Measurements from ENCODE around the gene RASSF1.
"Not testable (repeated sequence)": the region's sequence is repeated elsewhere in the genome, so short reads cannot be mapped to it uniquely, and the experiment has no call there.

Gene RASSF1

DNA sequence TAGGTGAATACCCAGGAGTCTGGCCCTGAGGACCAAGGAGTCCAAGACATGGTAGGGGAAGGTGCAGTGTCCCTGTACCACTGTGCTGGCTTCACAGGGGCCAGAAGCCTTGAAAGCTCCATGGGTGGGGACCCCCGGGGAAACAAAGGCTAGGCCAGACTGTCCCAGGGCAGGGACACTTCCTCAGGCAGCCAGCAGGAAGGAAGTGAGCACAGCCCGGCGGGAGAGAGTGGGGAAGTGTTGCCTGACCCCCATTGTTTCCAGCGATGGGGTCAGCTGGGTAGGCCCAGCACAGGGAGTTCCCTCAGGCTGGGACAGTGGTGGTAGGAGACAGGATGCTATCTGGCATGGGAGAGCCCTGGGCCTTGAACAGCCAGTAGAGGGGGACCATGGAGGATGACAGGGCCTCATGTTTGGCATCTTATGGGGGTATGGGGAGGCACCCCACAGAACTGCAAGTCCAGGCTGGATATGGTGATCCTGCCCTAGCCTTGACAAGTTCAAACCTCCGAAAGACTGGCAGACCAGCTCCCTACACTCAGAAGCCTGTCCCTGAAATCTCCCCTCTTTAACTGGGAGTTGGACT, 16.9 kb downstream of the RASSF1 start:
- DNase-seq (ENCODE audit: low read depth in 3 of 3) = no peak

DNA sequence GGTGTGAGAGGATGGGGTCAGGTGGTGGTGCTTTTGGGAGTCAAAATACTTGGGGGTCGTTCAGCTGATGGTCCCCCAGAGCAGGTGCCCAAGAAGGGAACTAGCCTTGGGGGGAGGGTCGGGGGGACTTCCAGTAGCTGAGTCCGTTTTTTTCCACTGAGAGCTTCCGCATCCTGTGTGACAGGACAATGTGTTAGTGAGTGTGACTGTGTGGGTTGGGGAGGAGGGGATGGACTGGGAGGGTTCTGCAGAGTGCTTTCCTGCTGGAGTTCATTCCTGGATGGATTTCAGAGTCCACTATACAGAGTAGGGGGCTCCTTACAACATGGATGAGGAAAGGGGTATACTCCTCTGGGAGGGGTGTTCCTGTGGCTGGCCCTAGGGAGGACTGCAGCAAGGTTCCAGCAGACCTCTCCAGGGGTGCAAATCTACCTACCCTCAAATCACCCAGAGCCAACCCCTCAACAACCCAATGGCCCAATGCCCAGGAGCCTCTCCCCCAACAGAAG, 17.5 kb downstream of the RASSF1 start:
- no peak for DNase-seq (ENCODE audit: low read depth in 3 of 3)

DNA sequence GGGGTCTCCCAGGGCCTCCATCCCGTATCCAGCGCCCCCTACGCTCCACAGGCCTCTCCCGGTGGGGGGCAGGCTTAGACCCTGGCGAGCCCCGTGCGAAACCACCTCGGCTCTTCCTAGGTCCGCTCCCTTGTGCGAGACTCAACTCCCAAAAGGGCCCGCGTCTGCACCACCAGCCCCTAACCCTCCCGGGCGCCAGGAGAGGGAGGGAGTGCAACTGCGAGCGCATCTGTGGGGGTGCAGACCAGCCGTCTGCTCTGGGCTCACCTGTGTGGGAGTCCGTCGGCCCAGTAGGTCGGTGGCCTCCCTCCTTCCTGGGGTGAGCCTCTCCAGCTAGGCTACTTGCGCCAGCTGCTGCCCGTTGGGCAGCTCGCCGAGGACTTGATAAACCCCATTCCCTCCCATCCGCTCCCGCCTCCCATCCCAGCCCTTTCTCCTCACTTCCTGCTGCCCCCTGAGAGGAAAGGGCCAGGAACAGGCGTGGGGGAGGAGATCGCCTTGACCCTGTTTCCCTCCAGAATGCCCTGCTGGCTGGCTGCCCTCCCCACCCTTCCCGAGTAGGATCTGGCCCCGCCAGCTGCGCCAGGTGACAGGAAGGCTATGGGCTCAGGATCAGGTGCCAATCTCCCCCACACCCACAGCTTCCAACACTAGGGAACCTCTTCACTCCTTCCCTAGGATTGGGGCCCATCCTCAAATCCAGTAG, 18.1 kb downstream of the RASSF1 start, which contains the start of gene HYAL2:
TSS of gene HYAL2 (minus strand) at position 360 of the 706 bp plus-strand sequence. CDS start 2,256 bp downstream, outside the sequence.
- DNase-seq (ENCODE audit: low read depth in 3 of 3) = no peak

DNA sequence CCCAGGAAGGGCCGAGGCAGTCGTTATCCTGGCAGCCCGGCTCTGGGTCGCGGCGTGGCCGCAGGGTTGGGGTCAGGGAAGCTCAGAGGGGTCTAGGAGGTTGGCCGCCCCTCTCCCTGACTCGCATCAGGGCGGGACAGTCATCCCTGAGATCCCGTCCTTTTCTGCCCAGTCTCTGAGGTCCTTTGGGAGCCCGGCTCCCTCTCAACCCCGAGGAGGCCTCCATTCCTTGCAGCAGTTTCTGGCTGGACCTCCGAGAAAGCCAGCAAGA, 18.6 kb downstream of the RASSF1 start:
- DNase-seq (ENCODE audit: low read depth in 3 of 3) = no peak

DNA sequence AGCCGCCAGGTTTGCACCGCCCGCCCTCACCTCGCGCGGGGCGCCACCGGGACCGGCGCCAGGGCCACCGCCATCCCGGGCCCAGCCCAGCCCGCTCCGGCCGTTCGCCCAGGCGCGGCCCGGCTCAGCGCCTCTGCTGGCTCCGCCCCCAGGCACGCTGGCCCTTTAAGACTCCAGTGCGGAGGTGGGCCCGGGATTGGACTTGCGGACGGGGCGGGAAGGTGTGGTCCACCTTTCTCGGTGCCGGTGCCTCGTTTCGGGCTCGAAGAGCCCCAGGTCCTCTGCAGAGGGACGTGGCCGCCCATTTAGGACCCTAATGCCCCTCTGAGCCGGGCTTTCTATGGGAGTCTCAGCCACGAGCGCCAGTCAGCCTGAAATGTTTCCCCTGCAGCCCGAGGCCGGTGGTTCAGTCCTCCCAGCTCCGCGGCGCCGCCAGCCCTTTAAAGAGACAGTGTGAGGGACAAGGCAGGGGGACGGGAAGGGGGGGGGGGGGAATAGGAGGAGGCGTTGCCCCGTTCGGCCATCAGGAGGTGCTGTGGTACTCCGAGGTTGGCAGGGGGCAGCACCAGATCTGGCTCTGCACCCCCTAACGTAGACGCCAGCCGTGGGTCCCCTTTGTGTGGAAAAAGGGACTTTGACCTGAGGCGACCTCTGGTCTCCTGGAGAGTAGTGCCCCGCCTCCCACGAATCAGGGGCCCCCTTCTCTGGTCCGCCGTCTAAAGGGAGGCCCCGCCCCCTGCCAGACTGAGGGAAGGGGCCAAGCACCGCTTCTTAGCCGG, 19.1 kb downstream of the RASSF1 start:
- peak; percentile 65 to 82 (median 69) for DNase-seq (ENCODE audit: low read depth in 3 of 3)

DNA sequence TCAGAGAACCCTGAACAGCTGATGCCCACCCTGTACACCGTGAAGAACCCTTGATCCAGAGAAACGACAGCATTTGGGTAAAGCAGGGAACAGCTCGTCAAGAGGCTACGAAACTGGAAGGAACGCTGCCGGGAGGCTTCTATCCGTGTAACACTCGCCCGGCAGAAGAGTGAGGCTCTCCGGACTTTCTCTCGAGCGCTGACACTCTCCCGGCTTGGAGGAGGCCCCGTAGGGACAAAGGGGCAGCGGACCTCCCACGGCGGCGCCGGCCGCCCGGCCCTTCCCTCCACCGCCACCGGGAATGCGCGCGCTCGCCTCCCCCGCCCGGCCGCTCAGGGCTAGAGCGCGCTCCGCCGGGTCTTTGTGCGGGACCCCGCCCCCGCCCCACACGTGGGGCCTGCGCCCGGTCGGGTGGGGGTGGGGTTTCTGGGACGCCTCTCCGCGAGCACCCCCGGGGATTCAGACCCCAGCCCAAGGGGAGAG, 19.7 kb downstream of the RASSF1 start:
- peak in 2 of 3 experiments; percentile 43 to 66 for DNase-seq (ENCODE audit: low read depth in 3 of 3)

DNA sequence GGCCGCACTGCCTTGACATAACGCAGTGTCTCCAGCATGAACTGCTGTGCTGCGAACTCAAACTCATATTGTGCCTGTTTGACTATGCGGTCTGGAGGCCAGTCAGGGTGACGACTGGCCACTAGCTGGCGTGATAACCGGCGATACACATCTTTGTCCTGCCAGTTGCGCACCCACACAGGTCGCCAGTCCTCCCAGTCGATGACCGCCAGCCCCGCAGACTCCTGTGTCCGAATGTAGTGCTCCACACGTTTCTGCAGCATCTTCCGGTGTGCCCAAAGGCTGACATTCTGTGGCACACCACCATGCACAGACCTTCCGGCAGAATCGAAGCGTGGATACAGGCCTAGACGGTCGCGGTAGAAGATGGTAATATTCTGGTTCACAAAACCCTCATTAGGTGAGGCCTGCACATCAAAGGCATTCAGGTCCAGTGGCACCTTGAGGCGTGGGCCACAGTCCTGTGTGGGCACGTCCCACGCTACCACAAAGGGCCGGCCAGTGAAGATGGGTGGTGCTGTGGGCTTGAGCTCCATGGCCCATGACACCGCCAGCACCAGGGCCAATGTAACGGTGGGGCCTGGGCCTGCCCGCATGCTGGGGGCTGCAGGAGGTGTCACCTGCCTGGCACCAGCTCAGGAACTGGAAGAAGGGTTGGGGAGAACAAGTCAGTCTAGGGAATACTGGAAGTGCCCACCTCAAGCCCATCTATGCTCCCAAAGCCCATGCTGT, 20.6 kb downstream of the RASSF1 start:
- DNase-seq (ENCODE audit: low read depth in 3 of 3) = no peak

DNA sequence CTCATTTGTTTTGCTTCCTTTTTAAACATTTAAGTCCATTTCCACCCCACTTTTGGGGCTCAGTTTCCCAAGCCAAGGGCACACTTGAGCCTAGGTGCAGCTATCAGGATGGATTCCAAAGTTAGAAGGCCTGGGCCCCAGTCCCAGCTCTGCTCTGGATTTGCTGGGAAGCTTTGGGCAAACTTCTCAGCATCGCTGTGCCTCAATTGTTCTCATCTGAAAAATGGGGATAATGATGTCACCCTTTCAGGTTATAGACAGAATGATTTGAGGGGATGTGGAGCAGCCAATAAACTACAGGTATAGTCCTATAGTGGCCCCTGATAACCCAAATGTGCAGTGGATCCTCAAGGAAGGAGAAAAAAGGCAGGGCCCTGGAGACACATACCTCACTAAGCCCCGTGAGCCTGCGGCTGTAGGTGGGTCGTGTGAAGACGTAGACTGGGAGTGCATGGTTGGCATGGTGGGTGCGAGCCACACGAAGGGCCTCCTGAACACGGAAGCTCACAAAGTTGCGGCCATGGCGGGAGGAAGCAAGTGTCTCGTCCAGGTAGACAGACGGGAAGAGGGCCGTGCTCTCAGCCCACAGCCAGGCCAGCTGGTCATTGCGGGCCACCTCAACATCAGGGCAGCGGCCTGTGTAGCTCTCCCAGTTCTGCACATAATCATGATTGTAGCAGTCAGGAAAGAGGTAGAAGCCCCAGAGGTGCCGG, 21.3 kb downstream of the RASSF1 start:
- DNase-seq (ENCODE audit: low read depth in 3 of 3) = no peak

DNA sequence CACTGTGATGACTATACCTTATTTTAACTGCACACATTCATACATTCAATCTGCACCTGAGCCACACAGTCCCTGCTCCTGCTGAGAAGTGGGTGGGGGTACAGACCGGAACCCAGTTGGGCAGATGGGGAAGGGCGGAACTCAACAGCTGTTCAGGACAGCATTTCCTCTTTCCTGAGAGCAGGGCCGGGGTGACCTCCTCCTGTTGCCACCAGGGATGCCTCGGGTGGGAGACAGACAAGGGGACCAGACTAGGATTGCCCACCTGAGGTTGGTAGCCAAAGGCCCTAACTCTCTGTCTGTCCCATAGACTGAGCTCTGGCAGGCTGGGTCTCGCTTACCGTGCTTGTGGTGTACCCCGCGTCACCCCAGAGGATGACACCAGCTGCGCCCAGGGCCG, 22.0 kb downstream of the RASSF1 start:
- no peak for DNase-seq (ENCODE audit: low read depth in 3 of 3)

DNA sequence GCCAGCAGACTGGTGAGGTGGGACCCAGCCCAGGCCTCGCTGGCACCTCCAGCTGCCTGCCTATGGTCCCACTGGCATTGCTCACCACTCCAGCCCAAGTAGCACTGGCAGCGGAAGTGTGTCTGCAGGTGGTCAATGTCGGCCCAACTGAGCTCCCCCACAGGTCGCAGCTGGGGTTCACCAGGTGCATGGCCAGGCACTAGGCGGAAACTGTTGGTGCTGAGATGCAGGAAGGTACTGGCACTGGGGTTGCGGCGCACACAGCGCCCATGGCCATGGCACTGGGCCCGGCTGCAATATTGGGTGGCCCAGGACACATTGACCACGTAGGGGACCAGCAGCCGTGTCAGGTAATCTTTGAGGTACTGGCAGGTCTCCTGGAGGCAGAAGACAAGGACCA, 22.5 kb downstream of the RASSF1 start:
- no peak for DNase-seq (ENCODE audit: low read depth in 3 of 3)

DNA sequence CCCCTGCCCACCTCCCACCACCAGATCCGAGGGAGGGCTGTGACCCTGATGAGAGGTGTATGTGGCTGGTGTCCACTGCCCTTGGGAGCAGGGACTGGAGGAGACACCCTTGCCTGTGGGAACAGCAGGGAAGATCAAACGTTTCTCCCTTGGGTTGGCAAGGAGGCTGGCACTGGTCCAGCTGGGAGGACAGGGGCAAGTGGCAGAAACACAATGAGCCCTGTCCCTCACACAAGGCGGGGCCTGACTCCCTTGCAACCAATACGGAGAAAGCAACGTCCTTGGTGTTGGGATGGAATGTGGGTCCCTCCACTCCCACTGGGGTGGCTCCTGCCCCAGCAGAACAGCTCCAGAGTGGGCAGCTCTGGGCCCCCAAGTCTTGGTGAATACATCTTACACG, 23.3 kb downstream of the RASSF1 start:
- no peak for DNase-seq (ENCODE audit: low read depth in 3 of 3)

DNA sequence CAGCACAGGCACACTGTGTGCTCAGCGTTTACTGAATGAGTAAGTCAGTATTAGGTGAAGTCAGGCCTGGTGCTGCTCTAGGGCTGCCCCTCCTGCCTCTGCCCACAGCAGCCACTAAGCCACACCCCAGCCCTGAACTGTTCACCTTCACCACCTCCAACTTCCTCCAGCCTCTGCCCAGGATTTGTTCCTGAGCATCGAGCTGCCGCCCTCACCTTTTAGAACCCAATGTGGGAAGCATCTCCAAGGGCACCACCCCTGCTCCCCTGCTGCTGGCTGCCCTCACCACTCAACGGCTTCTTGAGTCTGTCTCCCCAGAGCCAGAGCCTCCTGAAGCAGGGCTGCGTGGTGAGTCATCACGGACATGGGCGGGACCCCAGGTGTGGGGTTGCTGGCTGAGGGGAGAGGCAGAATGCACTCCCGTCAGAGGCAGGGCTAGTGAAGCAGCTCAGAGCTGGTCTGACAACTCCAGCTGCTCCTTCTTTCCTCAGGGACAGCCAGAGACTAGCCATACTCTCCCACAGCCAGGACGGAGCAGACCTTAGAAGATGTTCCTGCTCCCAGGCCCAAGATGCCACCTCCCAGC, 23.9 kb downstream of the RASSF1 start:
- peak in 1 of 3 experiments; percentile 46 for DNase-seq (ENCODE audit: low read depth in 3 of 3)

DNA sequence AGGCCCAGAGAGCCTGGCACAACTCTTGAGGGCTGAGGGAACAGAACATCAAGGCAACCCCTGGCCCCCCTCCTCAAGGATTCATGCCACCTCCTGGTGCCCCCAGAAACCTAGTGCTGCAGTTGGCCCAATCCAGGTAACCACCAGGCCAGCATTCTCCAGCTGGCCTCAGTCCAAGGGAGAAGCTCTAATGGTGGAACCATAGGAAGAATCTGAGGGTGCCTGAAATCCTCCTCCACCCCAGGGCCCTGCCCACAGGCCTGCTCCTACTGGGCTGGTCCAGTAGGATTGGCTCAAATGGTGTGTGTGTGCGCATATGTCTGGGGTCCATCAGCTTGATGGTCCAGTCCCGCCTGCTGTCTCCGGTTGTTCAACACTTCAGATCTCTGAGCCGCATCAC, 25.8 kb downstream of the RASSF1 start:
- no peak for DNase-seq (ENCODE audit: low read depth in 3 of 3)

DNA sequence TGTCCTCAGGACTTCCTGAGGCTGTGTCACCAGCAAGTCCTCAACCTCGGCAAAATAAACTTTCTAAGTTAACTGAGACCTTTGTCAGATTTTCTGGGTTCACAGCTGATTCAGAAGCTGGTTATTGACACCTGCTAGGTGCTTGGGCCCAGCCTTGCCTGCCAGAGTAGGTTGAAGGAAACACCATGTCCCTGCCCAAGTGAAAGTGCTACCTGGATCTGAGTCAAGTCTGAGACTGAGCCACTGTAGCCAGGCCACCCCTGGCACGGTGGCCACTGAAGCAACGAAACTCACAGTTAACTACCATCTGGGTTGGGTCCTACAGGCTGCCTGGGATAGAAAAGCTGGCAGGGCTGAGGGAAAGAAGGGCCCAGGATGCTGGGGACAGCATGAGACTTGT, 26.3 kb downstream of the RASSF1 start:
- no peak for DNase-seq (ENCODE audit: low read depth in 3 of 3)

DNA sequence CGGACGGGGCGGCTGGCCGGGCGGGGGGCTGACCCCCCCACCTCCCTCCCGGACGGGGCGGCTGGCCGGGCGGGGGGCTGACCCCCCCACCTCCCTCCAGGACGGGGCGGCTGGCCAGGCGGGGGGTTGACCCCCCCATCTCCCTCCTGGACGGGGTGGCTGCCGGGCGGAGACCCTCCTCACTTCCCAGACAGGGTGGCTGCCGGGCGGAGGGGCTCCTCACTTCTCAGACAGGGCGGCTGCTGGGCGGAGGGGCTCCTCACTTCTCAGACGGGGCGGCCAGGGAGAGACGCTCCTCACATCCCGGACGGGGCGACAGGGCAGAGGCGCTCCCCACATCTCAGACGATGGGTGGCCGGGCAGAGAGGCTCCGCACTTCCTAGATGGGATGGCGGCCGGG, 28.6 kb downstream of the RASSF1 start:
- DNase-seq (ENCODE audit: low read depth in 3 of 3) = not testable (repeated sequence)

DNA sequence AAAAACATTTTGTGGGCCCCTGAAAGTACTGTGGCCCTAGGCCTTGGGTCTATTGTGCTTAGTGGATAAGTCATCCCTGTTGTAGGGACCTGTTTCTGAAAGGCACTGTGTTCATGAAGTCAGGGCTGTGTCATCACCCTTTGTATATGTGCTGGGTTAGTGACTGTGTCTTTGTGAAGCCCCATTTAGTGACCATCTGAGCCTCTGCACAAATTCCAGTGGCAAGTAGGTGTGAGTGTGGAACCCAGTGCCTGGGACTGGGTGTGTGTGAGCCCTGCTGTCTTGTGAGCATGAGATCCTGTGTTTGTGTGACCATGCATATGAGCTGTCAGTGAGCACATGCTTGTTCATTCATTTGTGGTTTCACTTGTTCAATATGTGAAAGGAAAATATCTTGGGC, 36.0 kb downstream of the RASSF1 start:
- no peak for DNase-seq (ENCODE audit: low read depth in 3 of 3)

DNA sequence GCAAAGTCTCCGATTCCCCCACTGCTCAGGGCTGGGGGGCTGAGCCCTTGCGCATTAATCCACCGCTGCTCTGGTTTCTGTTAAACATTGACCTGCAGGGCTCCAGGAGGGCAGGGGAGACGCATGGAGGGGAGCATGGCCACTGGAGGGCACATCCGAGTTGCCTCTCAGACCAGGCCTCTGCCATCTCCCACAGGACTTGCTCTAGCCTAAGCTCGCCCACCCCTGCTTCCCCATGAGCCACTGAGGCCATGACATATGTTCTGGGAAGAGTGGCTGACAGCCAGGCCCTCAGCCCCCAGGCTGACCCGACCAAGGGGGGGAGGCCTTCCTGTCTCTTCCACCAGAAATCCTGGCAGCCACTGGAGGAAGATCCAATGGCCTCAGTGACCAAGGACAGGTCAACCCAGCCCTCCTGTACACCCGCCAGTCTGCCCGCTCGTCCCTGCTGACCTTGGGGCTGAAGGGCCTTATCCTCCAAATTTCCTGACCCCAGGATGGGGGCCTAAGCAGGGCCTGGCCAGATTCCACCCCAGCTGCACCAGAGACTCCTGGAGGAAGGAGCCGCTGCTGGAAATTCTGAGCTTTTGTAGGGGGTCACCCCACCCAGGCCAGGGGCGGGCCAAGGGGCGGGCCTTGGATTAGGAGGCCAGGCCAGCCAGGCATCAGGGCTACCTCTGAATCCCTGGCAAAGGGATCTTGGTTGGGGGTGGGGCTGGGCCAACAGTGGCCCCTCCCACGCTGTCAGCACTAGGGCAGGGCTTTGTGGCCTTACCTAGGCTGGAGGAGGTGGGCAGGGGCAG, 37.4 kb downstream of the RASSF1 start, which contains the start of gene HYAL1:
TSS of gene HYAL1 (minus strand) at position 562 of the 803 bp plus-strand sequence. CDS start 618 bp downstream, outside the sequence.
- no peak for DNase-seq (ENCODE audit: low read depth in 3 of 3)

DNA sequence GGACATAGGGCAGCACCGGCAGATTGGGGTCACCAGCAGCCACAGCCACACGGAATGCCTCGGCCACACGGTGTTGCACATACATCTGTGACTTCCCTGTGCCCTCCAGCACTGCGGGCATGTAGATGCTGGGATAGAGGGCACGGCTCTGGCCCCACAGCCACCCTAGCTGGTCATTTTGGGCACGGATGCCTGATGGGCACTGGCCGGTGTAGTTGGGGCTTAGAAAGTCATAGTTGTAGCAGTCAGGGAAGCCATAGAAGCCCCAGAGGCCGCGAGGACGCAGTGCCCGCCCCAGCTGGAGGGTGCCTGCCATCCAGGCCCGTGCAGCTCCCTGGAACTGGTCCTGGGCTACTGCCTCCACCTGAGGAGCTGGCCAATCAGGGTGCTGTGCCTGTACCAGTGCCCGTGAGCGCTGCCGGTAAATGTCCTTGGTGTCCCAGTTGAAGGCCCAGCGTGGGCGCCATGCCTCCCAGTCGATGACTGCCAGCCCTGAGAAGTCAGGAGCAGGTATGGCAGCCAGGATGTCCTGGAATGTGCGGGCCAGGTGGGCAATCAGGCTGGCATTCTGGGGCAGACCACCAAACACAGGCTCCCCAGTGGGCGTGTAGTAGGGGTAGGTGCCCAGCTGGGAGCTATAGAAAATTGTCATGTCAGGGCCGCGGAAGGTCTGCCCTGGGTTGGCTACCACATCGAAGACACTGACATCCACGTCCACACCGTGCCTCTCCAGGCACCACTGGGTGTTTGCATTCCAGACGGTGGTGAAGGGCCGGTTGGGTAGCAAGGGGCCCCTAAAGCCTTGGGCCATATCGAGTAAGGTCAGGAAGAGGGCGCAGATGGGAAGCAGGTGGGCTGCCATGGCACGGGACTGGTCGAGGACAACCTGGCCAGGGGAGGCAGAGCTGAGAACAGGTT, 38.3 kb downstream of the RASSF1 start:
- no peak for DNase-seq (ENCODE audit: low read depth in 3 of 3)

DNA sequence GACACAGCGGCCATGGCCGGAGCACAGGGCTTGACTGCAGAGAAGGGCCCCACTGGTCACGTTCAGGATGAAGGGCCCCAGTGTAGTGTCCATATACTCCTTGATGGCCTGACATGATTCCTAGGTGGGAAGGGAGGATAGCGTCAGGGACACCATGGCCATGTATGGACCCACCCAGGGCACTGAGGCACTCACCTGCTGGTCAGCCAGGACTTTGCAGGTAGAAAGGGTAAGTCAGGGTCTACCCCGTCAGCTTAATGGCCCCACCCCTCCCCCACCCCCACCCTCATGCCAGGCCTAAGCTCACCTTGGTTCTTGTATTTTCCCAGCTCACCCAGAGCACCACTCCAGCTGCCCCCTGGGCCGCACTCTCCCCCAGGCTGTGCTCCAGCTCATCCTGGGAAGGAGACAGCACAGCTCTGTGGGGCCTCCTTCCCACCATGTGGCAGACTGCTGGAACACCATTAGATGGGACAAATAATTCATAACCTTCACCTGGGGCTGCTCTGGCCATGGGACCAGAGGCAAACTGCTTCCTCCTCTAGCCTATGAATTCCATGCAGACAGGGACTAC, 39.9 kb downstream of the RASSF1 start:
- DNase-seq (ENCODE audit: low read depth in 3 of 3) = no peak

Measured in stimulated activated CD4-positive, alpha-beta T cell treated with anti-CD3 and anti-CD28 coated beads, TNF-alpha, amount 100 ng/mL, for 24 hours (primary cell).